HG02943 (cell line): ENCODE results near the gene TRAPPC8.
"Not testable (repeated sequence)": the region's sequence is repeated elsewhere in the genome, so short reads cannot be mapped to it uniquely, and the experiment has no call there.

Source experiments
- ATAC-seq: cut with Tn5 transposase; IDR thresholded peaks from one replicate; pipeline ENCODE4 v1.9.1; 2021; ENCODE audit warnings: mild to moderate bottlenecking, low read depth, moderate library complexity; ENCODE audit not compliant: unreplicated experiment

TRAPPC8 gene

GRCh38 chr18:31799257-31799656 lies 143.7 kb downstream of the TRAPPC8 start:
- not testable (repeated sequence) for ATAC-seq

- no peak for ATAC-seq
These were observed 144.5 kb downstream of the TRAPPC8 start for GRCh38 chr18:31798399-31798798.

GRCh38 chr18:31795747-31796146 lies 147.2 kb downstream of the TRAPPC8 start:
- ATAC-seq: no peak

- ATAC-seq: no peak
These were observed 149.4 kb downstream of the TRAPPC8 start for GRCh38 chr18:31793531-31793930.

- no peak for ATAC-seq
These were observed 150.4 kb downstream of the TRAPPC8 start for GRCh38 chr18:31792580-31792911.

GRCh38 chr18:31791817-31792579 lies 150.9 kb downstream of the TRAPPC8 start:
- ATAC-seq: peak; percentile 94

GRCh38 chr18:31789409-31789808 lies 153.5 kb downstream of the TRAPPC8 start:
- ATAC-seq: no peak

- ATAC-seq: no peak
These were observed 159.9 kb downstream of the TRAPPC8 start for GRCh38 chr18:31783059-31783458.
